ENCODE results near the gene ARMC9. TPM values are rescaled to one million over a fixed set of nuclear protein-coding genes. Genes with fewer than 3 reads are reported as not detected.
A peak's percentile ranks its signal among the peaks of the same experiment; 100 is the strongest.

Gene ARMC9
- total and polyA plus RNA-seq, 2 of the 13 experiments (the other 11 are each of a cell fraction or from before 2014, with no cell fraction given) = 9.1 to 12.8 TPM

GRCh38 chr2:231378026-231378722 lies 179.7 kb downstream of the ARMC9 start (continued):
- no peak for TF ChIP-seq ZSCAN5A (CRISPR knock-in tag; IDR thresholded peaks at IDR 0.05; ENCODE audit: borderline replicate concordance)
- TF ChIP-seq TBX3 (IDR thresholded peaks at IDR 0.05; ENCODE audit: borderline replicate concordance) = 0 out of 2 replicates have a peak, but pooled peaks have one; percentile 19
- TF ChIP-seq ZNF788 (CRISPR knock-in tag; IDR thresholded peaks at IDR 0.05; ENCODE audit: borderline replicate concordance) = 0 out of 2 replicates have a peak, but pooled peaks have one; percentile 19
- TF ChIP-seq ZNF674 (CRISPR knock-in tag; IDR thresholded peaks at IDR 0.05; ENCODE audit: low read depth) = no peak
- TF ChIP-seq MAFF (IDR thresholded peaks at IDR 0.05; ENCODE audit: low read depth, low read length) = peak; percentile 6; the same call in 1 of the 2 replicates
- peak; percentile 76 for TF ChIP-seq JUNB (CRISPR knock-in tag; IDR thresholded peaks at IDR 0.05; ENCODE audit: borderline replicate concordance)
- 0 out of 3 replicates have a peak, but pooled peaks have one; percentile 29 for TF ChIP-seq MXI1 (IDR thresholded peaks at IDR 0.05; ENCODE audit: borderline replicate concordance, low read depth, low read length)
- no peak for TF ChIP-seq ZNF143 (CRISPR knock-in tag; IDR thresholded peaks at IDR 0.05)
- no peak for TF ChIP-seq ZNF251 (CRISPR knock-in tag; IDR thresholded peaks at IDR 0.05)
- no peak for TF ChIP-seq LCORL (IDR thresholded peaks at IDR 0.05)
- TF ChIP-seq LCORL (CRISPR knock-in tag; IDR thresholded peaks at IDR 0.05) = 0 out of 2 replicates have a peak, but pooled peaks have one; percentile 29
- TF ChIP-seq ZNF496 (CRISPR knock-in tag; IDR thresholded peaks at IDR 0.05; ENCODE audit: insufficient replicate concordance) = no peak
- TF ChIP-seq, protein P1, sequence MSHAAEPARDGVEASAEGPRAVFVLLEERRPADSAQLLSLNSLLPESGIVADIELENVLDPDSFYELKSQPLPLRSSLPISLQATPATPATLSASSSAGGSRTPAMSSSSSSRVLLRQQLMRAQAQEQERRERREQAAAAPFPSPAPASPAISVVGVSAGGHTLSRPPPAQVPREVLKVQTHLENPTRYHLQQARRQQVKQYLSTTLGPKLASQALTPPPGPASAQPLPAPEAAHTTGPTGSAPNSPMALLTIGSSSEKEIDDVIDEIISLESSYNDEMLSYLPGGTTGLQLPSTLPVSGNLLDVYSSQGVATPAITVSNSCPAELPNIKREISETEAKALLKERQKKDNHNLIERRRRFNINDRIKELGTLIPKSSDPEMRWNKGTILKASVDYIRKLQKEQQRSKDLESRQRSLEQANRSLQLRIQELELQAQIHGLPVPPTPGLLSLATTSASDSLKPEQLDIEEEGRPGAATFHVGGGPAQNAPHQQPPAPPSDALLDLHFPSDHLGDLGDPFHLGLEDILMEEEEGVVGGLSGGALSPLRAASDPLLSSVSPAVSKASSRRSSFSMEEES (CRISPR knock-in tag; IDR thresholded peaks at IDR 0.05) = 0 out of 2 replicates have a peak, but pooled peaks have one; percentile 26
- TF ChIP-seq, protein P2, sequence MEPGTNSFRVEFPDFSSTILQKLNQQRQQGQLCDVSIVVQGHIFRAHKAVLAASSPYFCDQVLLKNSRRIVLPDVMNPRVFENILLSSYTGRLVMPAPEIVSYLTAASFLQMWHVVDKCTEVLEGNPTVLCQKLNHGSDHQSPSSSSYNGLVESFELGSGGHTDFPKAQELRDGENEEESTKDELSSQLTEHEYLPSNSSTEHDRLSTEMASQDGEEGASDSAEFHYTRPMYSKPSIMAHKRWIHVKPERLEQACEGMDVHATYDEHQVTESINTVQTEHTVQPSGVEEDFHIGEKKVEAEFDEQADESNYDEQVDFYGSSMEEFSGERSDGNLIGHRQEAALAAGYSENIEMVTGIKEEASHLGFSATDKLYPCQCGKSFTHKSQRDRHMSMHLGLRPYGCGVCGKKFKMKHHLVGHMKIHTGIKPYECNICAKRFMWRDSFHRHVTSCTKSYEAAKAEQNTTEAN (CRISPR knock-in tag; conservative IDR thresholded peaks at IDR 0.05) = peak; percentile 100
- TF ChIP-seq GTF2F1 (IDR thresholded peaks at IDR 0.05; ENCODE audit: low read length) = no peak

Measured in HepG2 (cell line).